ENCODE data around the gene STEAP2.

Gene STEAP2

DNA sequence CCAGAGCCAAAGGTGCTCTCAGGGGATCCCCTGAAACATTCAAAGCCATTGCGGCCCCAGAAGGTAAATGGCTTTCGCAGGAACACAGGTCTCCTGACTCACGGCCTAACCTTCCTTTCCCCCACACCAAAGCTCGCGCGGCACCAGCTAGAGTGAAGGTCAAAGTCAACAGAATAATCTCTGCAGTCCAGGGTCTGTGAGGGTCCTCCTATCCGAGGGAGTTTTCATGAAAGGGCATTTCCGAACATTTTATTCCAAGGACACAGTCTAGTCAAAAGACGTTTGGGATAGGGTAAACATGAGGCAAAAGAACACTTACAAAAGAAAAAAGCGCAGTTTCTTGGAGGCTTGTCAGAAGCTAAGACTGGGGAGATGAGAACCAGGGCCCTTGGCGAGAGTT, 559 bp upstream of the STEAP2 start:
- Histone ChIP-seq H3K36me3 (no peaks in the 10 kb centered on the region), H3K9ac (no peak overlapping the region), H4K20me1 (no peaks in the 10 kb centered on the region), H3K27me3 (no peaks in the 10 kb centered on the region), H3K4me2 (no peak overlapping the region), H3K27ac (no peak overlapping the region), H3K4me3 (no peak overlapping the region), H3K4me1 (no peaks in the 10 kb centered on the region), H3K9me3 (replicated peaks in 1 of 11) (peaks cover 15 to 22% (median 17%) of the 10 kb centered on the region in 11 experiments)
- no peak for TF ChIP-seq Cebpa-rat (IDR thresholded peaks at IDR 0.05)

DNA sequence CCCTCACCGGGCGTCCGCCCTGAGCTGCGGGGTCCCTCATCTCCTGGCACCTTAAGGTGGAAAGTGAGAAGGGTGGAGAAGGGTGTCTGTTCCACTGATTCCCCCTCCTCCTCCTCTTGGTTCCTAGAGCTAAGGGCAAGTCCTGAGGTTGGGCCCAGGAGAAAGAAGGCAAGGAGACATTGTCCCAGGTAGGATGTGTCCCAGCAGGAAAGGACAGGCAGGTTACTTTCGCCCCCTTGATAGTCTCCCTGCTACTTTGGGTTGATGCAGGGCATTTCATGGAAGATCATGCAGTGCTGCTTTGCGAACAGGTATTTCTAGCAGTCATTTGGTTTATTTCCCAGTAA, 582 bp downstream of the STEAP2 start:
- Histone ChIP-seq H3K27me3 (no peaks in the 10 kb centered on the region), H3K27ac (no peak overlapping the region), H3K4me2 (no peak overlapping the region), H3K4me1 (peaks cover 0 to 8% (median 0%) of the 10 kb centered on the region in 10 experiments; a peak in 1 of 20 replicates), H3K4me3 (no peak overlapping the region), H4K20me1 (no peaks in the 10 kb centered on the region), H3K36me3 (no peaks in the 10 kb centered on the region), H3K9ac (no peak overlapping the region), H3K9me3 (replicated peaks in 1 of 11) (peaks cover 15 to 22% (median 17%) of the 10 kb centered on the region in 11 experiments)
- no peak for TF ChIP-seq Cebpa-rat (IDR thresholded peaks at IDR 0.05)

DNA sequence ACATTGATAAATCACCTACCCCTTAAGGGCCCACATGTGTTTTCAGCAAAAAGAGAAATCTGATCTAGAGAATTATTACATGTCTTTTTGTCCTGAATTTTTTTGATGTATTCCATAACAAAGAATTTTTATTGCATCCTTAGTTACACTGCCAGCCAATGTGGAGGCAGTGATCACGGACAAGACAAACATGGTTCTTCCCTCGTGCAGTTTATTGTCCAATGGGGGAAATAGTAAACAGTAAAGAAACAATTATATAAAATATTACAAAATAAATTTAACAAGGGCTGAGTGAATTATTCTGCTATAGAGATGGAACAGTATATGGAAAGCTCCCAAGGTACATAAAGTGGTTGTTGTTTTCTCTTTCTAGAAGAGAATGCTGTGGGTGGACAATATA, 2.0 kb downstream of the STEAP2 start:
- Histone ChIP-seq H3K27ac (no peak overlapping the region), H4K20me1 (no peaks in the 10 kb centered on the region), H3K4me1 (peaks cover 0 to 8% (median 0%) of the 10 kb centered on the region in 10 experiments; a peak in 1 of 20 replicates), H3K9ac (no peak overlapping the region), H3K36me3 (no peaks in the 10 kb centered on the region), H3K9me3 (replicated peaks in 1 of 11) (peaks cover 15 to 22% (median 17%) of the 10 kb centered on the region in 11 experiments), H3K27me3 (no peaks in the 10 kb centered on the region), H3K4me3 (no peak overlapping the region), H3K4me2 (no peak overlapping the region)
- no peak for TF ChIP-seq Cebpa-rat (IDR thresholded peaks at IDR 0.05)

DNA sequence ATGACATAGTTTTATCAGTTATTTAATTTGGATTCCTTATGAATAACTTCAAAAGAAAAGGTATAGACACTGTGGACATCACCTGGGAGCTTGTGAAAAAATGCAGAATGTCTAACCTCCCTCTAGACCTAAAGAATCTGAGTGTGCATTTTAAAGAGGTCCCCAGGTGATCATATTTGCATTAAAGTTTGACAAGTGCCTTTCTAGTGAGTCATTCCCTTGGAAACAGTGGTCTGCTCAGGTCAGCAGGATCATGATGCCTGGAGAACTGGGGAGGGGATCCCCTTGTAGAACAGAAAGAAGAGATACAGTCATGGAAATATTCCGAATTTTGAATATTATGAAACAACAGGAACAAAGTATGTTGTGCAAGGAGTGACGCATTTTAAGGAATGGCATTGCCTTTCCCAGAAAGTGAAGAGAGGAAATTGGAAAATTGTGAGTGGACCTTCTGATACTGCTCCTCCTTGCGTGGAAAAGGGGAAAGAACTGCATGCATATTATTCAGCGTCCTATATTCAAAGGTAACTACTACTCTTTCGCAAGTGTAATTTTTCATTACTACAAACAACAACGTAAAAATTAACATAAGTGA, 4.6 kb downstream of the STEAP2 start:
- H4K20me1 ChIP-seq = no peaks in the 10 kb centered on the region
- H3K36me3 ChIP-seq = no peaks in the 10 kb centered on the region
- H3K27ac ChIP-seq = no peak overlapping the region
- H3K4me3 ChIP-seq = no peak overlapping the region
- no peak overlapping the region for H3K9ac ChIP-seq
- peak overlapping the region in 1 of 11 experiments; percentile 9; a peak in 1 of 22 replicates for H3K4me2 ChIP-seq
- H3K4me1 ChIP-seq = peaks cover 0 to 8% (median 0%) of the 10 kb centered on the region in 10 experiments; a peak in 1 of 20 replicates
- TF ChIP-seq Cebpa-rat (IDR thresholded peaks at IDR 0.05) = no peak
- H3K9me3 ChIP-seq (replicated peaks in 1 of 11) = peaks cover 11 to 14% (median 12%) of the 10 kb centered on the region in 11 experiments
- no peaks in the 10 kb centered on the region for H3K27me3 ChIP-seq

DNA sequence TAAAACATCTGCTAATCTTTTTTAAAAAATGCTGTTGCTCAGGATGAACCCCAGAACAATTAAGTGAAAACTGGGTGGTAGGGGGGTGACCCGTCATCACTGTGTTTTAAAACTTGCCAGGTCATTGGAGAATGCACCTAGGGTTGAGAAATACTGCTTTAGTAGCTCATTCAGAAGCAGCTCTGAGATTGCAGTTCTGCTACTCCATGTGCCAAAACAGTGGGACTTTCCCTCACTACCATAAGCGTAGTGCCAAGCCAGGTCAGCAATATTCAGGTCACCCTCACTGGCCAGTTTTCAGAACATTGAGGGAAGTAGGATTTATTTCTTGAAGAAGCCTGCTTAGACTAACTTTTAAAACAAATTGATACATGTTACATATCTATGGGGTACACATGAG, 5.2 kb downstream of the STEAP2 start:
- no peak overlapping the region for H3K27ac ChIP-seq
- no peak for TF ChIP-seq Cebpa-rat (IDR thresholded peaks at IDR 0.05)

DNA sequence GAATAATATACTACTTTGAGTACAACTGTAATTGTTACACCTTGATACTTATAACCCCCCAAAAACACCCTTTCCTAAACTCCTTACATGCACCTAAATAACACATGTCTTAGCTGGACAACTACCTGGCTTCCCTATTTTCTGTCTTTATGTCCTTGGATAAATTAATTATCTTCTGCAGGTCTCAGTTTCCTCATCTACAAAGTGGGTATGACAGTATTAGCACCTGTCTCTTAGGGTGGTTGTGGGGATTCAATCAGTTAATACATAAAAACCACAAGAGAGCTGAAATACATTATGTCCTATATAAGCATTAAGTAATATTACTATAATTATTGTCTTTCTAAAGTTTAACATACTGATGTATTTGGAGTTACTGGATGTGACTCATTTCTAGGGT, 10.8 kb downstream of the STEAP2 start:
- H3K4me3 ChIP-seq = no peak overlapping the region
- H3K27me3 ChIP-seq = no peaks in the 10 kb centered on the region
- no peak overlapping the region for H3K4me2 ChIP-seq
- no peaks in the 10 kb centered on the region for H3K4me1 ChIP-seq
- H3K9me3 ChIP-seq (replicated peaks in 1 of 11) = no peaks in the 10 kb centered on the region
- H4K20me1 ChIP-seq = no peaks in the 10 kb centered on the region
- no peak for TF ChIP-seq Cebpa-rat (IDR thresholded peaks at IDR 0.05)
- H3K27ac ChIP-seq = no peak overlapping the region
- H3K36me3 ChIP-seq = no peaks in the 10 kb centered on the region
- H3K9ac ChIP-seq = no peak overlapping the region

More for the DNA sequence above, 5.2 kb downstream of the STEAP2 start:
- Histone ChIP-seq H4K20me1 (no peaks in the 10 kb centered on the region), H3K4me1 (peaks cover 0 to 8% (median 0%) of the 10 kb centered on the region in 10 experiments; a peak in 1 of 20 replicates), H3K9ac (no peak overlapping the region), H3K27me3 (no peaks in the 10 kb centered on the region), H3K4me3 (no peak overlapping the region), H3K4me2 (peak overlapping the region in 1 of 11 experiments; percentile 9; a peak in 1 of 22 replicates), H3K36me3 (no peaks in the 10 kb centered on the region), H3K9me3 (replicated peaks in 1 of 11) (peaks cover 5 to 8% (median 6%) of the 10 kb centered on the region in 11 experiments)

DNA sequence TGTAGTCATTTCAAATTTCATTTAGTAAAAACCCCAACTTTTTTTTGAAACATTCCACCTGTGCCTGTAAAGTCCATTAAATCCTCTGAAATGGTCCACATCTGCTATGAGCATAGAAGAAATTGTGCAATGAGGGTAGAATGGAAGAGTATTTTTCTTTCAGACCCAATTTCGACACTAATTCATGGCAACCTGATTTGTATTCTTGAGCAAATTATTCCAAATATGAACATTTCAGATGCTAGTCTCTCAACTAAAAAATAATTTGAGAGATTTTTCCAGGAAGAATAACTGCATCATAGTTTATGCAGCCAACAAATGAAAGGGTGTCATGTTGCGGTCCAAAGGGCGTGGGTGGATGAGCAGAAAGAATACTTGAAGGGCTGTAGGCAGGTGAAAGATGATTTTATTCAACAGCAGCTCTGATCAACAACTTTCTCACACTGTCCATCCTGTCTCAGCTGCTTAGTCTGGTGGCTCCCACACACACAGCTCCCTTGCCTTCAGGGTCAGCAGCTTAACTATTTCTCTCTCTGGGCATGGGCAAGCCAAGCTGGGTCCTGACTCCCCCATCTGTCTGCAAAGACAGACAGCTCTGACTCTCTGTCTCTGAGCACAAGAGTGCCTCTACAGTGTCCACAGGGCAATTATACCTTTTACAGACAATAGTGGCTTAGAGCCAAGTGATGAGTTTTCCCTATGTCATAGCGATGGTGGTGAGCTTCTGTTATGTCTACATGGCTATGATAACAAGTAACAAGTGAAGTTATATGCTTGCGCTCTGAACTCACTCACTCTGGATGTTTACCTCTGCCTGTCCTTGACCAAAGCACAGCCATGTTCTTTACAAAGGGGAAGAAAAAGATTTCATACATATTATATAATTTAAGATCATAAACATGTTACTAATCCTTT, 11.5 kb downstream of the STEAP2 start:
- Histone ChIP-seq H4K20me1 (no peaks in the 10 kb centered on the region), H3K36me3 (no peaks in the 10 kb centered on the region), H3K9me3 (replicated peaks in 1 of 11) (no peaks in the 10 kb centered on the region), H3K9ac (no peak overlapping the region), H3K27me3 (no peaks in the 10 kb centered on the region), H3K4me2 (no peak overlapping the region), H3K4me3 (no peak overlapping the region), H3K4me1 (no peaks in the 10 kb centered on the region), H3K27ac (no peak overlapping the region)
- no peak for TF ChIP-seq Cebpa-rat (IDR thresholded peaks at IDR 0.05)

DNA sequence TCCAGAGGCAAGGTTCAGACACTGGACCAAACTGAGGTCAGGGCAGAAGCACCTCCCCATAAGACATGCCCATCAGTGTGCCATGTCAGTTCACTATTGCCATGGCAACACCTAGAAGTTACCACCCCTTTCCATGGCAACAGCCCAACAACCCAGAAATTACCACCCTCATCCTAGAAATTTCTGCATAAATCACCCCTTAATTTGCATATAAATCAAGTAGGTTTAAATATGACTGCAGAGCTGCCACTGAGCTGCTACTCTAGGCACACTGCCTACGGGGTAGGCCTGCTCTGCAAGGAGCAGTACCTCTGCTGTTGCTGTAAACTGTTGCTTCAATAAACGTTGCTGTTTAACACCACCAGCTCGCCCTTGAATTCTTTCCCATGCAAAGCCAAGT, 12.7 kb downstream of the STEAP2 start:
- Histone ChIP-seq H3K4me2 (no peak overlapping the region), H3K4me1 (no peaks in the 10 kb centered on the region), H3K4me3 (no peak overlapping the region), H3K9me3 (replicated peaks in 1 of 11) (no peaks in the 10 kb centered on the region), H3K27ac (no peak overlapping the region), H3K27me3 (no peaks in the 10 kb centered on the region), H4K20me1 (no peaks in the 10 kb centered on the region), H3K36me3 (no peaks in the 10 kb centered on the region), H3K9ac (no peak overlapping the region)
- TF ChIP-seq Cebpa-rat (IDR thresholded peaks at IDR 0.05) = no peak

DNA sequence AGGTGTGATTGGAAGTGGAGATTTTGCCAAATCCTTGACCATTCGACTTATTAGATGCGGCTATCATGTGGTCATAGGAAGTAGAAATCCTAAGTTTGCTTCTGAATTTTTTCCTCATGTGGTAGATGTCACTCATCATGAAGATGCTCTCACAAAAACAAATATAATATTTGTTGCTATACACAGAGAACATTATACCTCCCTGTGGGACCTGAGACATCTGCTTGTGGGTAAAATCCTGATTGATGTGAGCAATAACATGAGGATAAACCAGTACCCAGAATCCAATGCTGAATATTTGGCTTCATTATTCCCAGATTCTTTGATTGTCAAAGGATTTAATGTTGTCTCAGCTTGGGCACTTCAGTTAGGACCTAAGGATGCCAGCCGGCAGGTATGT, 13.6 kb downstream of the STEAP2 start:
- TF ChIP-seq Cebpa-rat (IDR thresholded peaks at IDR 0.05) = no peak

More for the DNA sequence above, 13.6 kb downstream of the STEAP2 start:
- H3K27me3 ChIP-seq = no peaks in the 10 kb centered on the region
- no peak overlapping the region for H3K4me2 ChIP-seq
- H3K9me3 ChIP-seq (replicated peaks in 1 of 11) = no peaks in the 10 kb centered on the region
- no peaks in the 10 kb centered on the region for H4K20me1 ChIP-seq
- no peak overlapping the region for H3K4me3 ChIP-seq
- H3K4me1 ChIP-seq = no peaks in the 10 kb centered on the region
- H3K9ac ChIP-seq = no peak overlapping the region
- no peaks in the 10 kb centered on the region for H3K36me3 ChIP-seq
- H3K27ac ChIP-seq = no peak overlapping the region

All from BLaER1 treated with 17β-estradiol and CSF1 and Interleukin-3, amounts not matched to agents 10 nM and 100 nM (cell line).